Measurements from ENCODE around the gene ANKAR. TPM values are rescaled to one million over a fixed set of nuclear protein-coding genes. Genes with fewer than 3 reads are reported as not detected.

Gene ANKAR
- 4.2 and 5.8 TPM in 2 replicates for total RNA-seq

GRCh38 chr2:189674374-189675112 is at the start of gene ANKAR:
Gene ANKAR, plus strand, starts transcription at chr2:189674670. Its CDS starts 1,821 bp downstream, at chr2:189676491.
- peaks cover 38% of the 10 kb centered on the region for H3K36me3 Mint-ChIP-seq (ENCODE audit: low read depth)
- H3K4me3 Mint-ChIP-seq = peak within 1 kb of the TSS; percentile 88
- peaks cover 23% of the 10 kb centered on the region for H3K4me1 Mint-ChIP-seq (ENCODE audit: low read depth)
- peak within 1 kb of the TSS; percentile 91 for H3K27ac Mint-ChIP-seq
- intact Hi-C loops (cut with micrococcal nuclease) = loop anchor here (1.0 kb wide), 4 partner anchors 13 to 110 kb away; partner anchors contain the start of genes ASNSD1, ORMDL1, OSGEPL1 and PMS1
- H3K9me3 Mint-ChIP-seq = peaks cover 19% of the 10 kb centered on the region
- H3K27me3 Mint-ChIP-seq (ENCODE audit: insufficient read depth) = no peaks in the 10 kb centered on the region
- peak; percentile 71 for DNase-seq (ENCODE audit: low spot score)

DNA sequence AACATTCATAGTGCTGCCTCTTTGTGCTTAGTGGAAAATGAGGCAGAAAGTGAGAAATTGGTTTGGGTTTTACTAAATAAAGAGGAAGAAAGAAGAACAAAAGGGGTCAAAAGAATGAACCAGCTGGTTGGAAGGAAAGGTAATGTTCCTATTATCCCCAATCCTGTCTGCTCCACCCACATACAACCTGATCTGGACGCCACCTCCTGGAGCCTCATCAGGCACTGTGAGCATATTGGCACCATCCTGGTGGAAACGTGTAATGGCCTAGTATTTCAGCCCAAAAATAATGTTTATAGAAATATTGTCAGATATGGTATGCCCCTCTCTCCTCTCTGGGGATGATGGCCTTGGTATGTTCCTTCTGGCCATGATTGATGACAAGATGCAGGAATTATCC is 48.8 kb upstream of the ANKAR start:
- DNase-seq (ENCODE audit: low spot score) = no peak
- H3K4me3 Mint-ChIP-seq = no peak overlapping the region
- no peaks in the 10 kb centered on the region for H3K9me3 Mint-ChIP-seq
- intact Hi-C loops (cut with micrococcal nuclease) = no loop called here
- H3K27ac Mint-ChIP-seq = no peak overlapping the region
- no peaks in the 10 kb centered on the region for H3K27me3 Mint-ChIP-seq (ENCODE audit: insufficient read depth)
- peaks cover 7% of the 10 kb centered on the region for H3K4me1 Mint-ChIP-seq (ENCODE audit: low read depth)
- no peaks in the 10 kb centered on the region for H3K36me3 Mint-ChIP-seq (ENCODE audit: low read depth)

GRCh38 chr2:189627789-189628188 is 46.7 kb upstream of the ANKAR start:
- Mint-ChIP-seq H3K27me3 (ENCODE audit: insufficient read depth) (peaks cover 2% of the 10 kb centered on the region), H3K4me3 (no peak overlapping the region), H3K4me1 (ENCODE audit: low read depth) (peaks cover 7% of the 10 kb centered on the region), H3K36me3 (ENCODE audit: low read depth) (no peaks in the 10 kb centered on the region), H3K9me3 (no peaks in the 10 kb centered on the region), H3K27ac (no peak overlapping the region)
- intact Hi-C loops (cut with micrococcal nuclease) = no loop called here
- no peak for DNase-seq (ENCODE audit: low spot score)

DNA sequence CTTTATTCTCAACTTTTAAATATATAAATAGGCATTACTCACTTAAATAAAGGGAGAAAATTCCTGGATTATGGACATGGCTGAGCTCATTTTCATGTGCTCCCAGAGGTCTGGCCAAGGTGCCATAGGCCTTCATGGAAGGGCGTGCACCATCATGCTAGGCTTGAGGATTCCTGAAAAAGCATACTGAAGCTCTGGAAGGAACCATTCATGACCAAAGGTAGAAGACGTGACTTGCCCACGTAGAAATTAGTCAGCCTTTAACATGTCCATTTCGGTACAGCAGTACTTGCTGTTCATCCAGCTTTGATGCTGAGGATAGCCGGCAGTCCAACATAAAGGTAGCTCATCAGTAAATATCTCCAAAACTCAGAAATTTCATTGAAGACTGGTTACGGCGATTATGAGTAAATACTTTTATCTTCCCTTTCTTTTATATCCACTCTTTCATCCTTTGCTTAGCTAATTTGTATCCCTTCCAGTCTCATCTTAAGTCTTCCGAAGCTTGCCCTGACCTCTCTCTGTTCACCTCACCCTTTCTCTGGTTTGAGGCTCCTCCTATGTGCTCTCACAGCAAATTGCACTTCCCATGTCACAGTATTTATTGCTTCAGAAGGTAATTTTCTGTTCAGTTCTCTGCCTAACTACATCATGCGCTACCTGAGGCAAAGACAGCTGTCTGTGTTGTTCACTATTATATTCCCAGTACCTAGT is 45.5 kb upstream of the ANKAR start:
- DNase-seq (ENCODE audit: low spot score) = no peak
- peaks cover 4% of the 10 kb centered on the region for H3K27me3 Mint-ChIP-seq (ENCODE audit: insufficient read depth)
- H3K36me3 Mint-ChIP-seq (ENCODE audit: low read depth) = no peaks in the 10 kb centered on the region
- intact Hi-C loops (cut with micrococcal nuclease) = no loop called here
- no peak overlapping the region for H3K4me3 Mint-ChIP-seq
- H3K9me3 Mint-ChIP-seq = no peaks in the 10 kb centered on the region
- H3K4me1 Mint-ChIP-seq (ENCODE audit: low read depth) = peaks cover 7% of the 10 kb centered on the region
- H3K27ac Mint-ChIP-seq = no peak overlapping the region

DNA sequence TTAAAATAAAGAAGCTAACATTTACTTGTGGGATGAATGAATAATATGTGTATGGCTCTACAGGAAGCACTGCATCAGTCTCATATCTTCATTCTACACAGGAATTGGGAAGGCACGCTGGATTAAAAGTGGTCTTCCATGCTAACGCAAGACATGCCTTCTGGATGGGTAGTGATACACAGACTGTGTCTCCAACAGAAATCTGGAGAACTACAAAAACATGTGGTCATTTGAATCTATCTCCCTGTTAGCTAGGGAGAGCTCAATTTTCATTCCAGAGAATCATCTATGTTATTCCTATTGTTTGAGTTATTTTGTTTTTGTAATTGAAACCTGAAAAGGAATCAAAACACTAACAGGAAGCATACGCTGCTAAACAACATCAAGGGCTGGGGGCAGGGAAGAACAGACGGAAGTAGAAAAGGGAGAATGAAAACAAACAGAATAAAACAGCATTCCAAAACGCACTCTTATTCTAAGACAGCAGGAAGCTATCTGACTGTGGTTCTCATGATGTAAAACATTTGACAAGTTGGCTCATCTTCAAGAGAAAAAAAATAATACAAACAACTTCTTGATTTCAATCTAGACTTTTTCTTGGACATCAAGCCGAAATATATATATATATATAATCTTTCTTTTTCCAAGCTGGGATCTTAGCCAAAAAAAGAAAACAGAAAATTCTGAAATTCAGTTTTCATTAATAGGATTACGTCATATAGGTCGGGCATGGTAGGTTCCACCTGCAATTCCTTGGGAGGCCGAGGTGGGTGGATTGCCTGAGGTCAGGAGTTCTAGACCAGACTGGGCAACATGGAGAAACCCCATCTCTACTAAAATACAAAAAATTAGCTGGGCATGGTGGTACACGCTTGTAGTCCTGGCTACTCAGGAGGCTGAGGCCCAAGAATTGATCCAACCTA is 44.7 kb upstream of the ANKAR start:
- Mint-ChIP-seq H3K27me3 (ENCODE audit: insufficient read depth) (peaks cover 4% of the 10 kb centered on the region), H3K9me3 (no peaks in the 10 kb centered on the region), H3K27ac (no peak overlapping the region), H3K4me1 (ENCODE audit: low read depth) (peaks cover 2% of the 10 kb centered on the region), H3K4me3 (no peak overlapping the region), H3K36me3 (ENCODE audit: low read depth) (no peaks in the 10 kb centered on the region)
- intact Hi-C loops (cut with micrococcal nuclease) = no loop called here
- DNase-seq (ENCODE audit: low spot score) = no peak

GRCh38 chr2:189631849-189632248 is 42.6 kb upstream of the ANKAR start:
- H3K4me3 Mint-ChIP-seq = no peak overlapping the region
- DNase-seq (ENCODE audit: low spot score) = no peak
- H3K4me1 Mint-ChIP-seq (ENCODE audit: low read depth) = no peaks in the 10 kb centered on the region
- H3K36me3 Mint-ChIP-seq (ENCODE audit: low read depth) = no peaks in the 10 kb centered on the region
- no peak overlapping the region for H3K27ac Mint-ChIP-seq
- intact Hi-C loops (cut with micrococcal nuclease) = no loop called here
- H3K9me3 Mint-ChIP-seq = no peaks in the 10 kb centered on the region
- peaks cover 4% of the 10 kb centered on the region for H3K27me3 Mint-ChIP-seq (ENCODE audit: insufficient read depth)

DNA sequence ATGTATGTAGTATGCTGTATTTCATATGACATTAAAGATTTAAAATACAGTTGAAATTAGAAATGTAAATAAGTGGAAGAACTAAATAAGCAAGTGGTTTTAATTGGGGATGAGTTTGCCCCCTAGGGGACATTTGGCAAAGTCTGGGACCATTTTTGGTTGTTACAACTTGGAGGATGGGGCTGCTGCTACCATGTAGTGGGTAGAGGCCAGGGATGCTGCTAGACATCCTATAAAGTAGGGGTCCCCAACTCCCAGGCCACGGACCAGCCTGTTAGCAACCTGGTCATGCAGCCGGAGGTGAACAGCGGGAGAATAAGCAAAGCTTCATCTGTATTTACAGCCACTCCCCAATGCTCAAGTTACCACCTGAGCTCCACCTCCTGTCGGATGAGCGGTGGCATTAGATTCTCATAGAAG is 41.1 kb upstream of the ANKAR start:
- Mint-ChIP-seq H3K4me1 (ENCODE audit: low read depth) (no peaks in the 10 kb centered on the region), H3K9me3 (no peaks in the 10 kb centered on the region), H3K27ac (no peak overlapping the region), H3K36me3 (ENCODE audit: low read depth) (no peaks in the 10 kb centered on the region), H3K27me3 (ENCODE audit: insufficient read depth) (peaks cover 4% of the 10 kb centered on the region), H3K4me3 (no peak overlapping the region)
- DNase-seq (ENCODE audit: low spot score) = no peak
- intact Hi-C loops (cut with micrococcal nuclease) = no loop called here

DNA sequence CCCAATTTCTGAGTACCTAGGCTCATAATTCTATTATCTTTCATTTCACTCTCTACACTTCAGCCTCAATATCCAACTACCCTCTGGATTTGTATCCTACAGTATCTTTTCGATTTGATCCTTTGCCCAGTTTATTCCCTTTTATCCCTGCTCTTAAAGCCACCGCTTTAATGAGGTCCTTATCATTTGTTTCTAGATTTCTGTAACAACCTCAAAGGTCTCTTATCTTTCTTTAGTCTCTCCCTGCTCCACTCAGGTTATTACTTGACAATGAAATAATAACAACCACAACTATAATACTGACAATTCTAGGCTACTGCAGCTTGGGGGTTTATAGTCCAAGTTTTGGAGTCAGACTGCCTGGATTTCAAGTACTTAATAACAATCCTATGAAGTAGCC is 39.1 kb upstream of the ANKAR start:
- Mint-ChIP-seq H3K4me1 (ENCODE audit: low read depth) (no peaks in the 10 kb centered on the region), H3K27ac (no peak overlapping the region)

GRCh38 chr2:189638301-189639006 is 36.0 kb upstream of the ANKAR start:
- no peak for DNase-seq (ENCODE audit: low spot score)
- Mint-ChIP-seq H3K36me3 (ENCODE audit: low read depth) (no peaks in the 10 kb centered on the region), H3K9me3 (no peaks in the 10 kb centered on the region), H3K27ac (no peak overlapping the region), H3K4me1 (ENCODE audit: low read depth) (peaks cover 8% of the 10 kb centered on the region), H3K4me3 (no peak overlapping the region), H3K27me3 (ENCODE audit: insufficient read depth) (no peaks in the 10 kb centered on the region)
- intact Hi-C loops (cut with micrococcal nuclease) = loop anchor here (5.0 kb wide), 1 partner anchor 171 kb away; no protein-coding TSS in a partner anchor

More for the DNA sequence above, 39.1 kb upstream of the ANKAR start:
- Mint-ChIP-seq H3K9me3 (no peaks in the 10 kb centered on the region), H3K27me3 (ENCODE audit: insufficient read depth) (peaks cover 4% of the 10 kb centered on the region), H3K4me3 (no peak overlapping the region), H3K36me3 (ENCODE audit: low read depth) (no peaks in the 10 kb centered on the region)
- intact Hi-C loops (cut with micrococcal nuclease) = loop anchor here (5.0 kb wide), 1 partner anchor 168 kb away; no protein-coding TSS in a partner anchor
- no peak for DNase-seq (ENCODE audit: low spot score)

DNA sequence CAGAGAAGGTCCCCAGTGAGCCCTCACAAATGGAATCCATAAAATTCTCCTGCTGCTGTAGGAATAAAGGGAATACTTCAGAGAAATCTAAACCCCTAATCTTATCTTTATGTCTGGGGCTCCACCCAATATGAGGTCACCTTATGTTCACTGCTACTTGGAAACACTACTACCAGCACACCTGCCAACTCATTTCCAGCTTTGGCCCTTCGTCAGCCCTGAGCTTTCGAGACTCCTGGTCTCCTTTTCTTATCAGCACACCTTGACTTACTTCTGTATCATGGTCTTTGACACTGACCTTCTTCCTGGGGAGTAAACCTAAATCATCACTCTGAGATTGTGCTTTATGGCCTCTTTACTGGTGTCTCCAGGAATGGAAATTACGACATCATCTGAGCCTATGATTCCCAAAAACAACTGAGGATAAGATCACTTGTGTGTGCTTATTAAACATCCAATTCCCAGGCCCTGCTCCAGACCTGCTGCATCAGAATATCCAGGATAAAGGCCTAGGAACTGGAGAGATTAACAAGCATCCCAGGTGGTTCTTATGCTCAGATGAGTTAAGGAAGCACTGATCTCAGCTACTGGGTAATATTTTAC is 35.4 kb upstream of the ANKAR start:
- H3K4me3 Mint-ChIP-seq = no peak overlapping the region
- H3K4me1 Mint-ChIP-seq (ENCODE audit: low read depth) = peaks cover 8% of the 10 kb centered on the region
- no peak for DNase-seq (ENCODE audit: low spot score)
- no peaks in the 10 kb centered on the region for H3K27me3 Mint-ChIP-seq (ENCODE audit: insufficient read depth)
- no peak overlapping the region for H3K27ac Mint-ChIP-seq
- intact Hi-C loops (cut with micrococcal nuclease) = loop anchor here (5.0 kb wide), 1 partner anchor 172 kb away; no protein-coding TSS in a partner anchor
- no peaks in the 10 kb centered on the region for H3K36me3 Mint-ChIP-seq (ENCODE audit: low read depth)
- no peaks in the 10 kb centered on the region for H3K9me3 Mint-ChIP-seq

- H3K36me3 Mint-ChIP-seq (ENCODE audit: low read depth) = no peaks in the 10 kb centered on the region
- no peaks in the 10 kb centered on the region for H3K9me3 Mint-ChIP-seq
- intact Hi-C loops (cut with micrococcal nuclease) = loop anchor here (1.0 kb wide), 1 partner anchor 17 kb away; no protein-coding TSS in a partner anchor
- DNase-seq (ENCODE audit: low spot score) = no peak
- H3K4me3 Mint-ChIP-seq = no peak overlapping the region
- no peak overlapping the region for H3K27ac Mint-ChIP-seq
- H3K4me1 Mint-ChIP-seq (ENCODE audit: low read depth) = peaks cover 8% of the 10 kb centered on the region
- H3K27me3 Mint-ChIP-seq (ENCODE audit: insufficient read depth) = no peaks in the 10 kb centered on the region
These were observed 33.5 kb upstream of the ANKAR start for GRCh38 chr2:189641002-189641401.

GRCh38 chr2:189641590-189641989 is 32.9 kb upstream of the ANKAR start:
- H3K9me3 Mint-ChIP-seq = no peaks in the 10 kb centered on the region
- no peak overlapping the region for H3K4me3 Mint-ChIP-seq
- no peaks in the 10 kb centered on the region for H3K27me3 Mint-ChIP-seq (ENCODE audit: insufficient read depth)
- intact Hi-C loops (cut with micrococcal nuclease) = loop anchor here (1.0 kb wide), 1 partner anchor 17 kb away; no protein-coding TSS in a partner anchor
- H3K4me1 Mint-ChIP-seq (ENCODE audit: low read depth) = peaks cover 8% of the 10 kb centered on the region
- peak overlapping the region; percentile 58 for H3K27ac Mint-ChIP-seq
- no peaks in the 10 kb centered on the region for H3K36me3 Mint-ChIP-seq (ENCODE audit: low read depth)
- no peak for DNase-seq (ENCODE audit: low spot score)
